ENCODE data around the gene ADAMTS3.

DNA sequence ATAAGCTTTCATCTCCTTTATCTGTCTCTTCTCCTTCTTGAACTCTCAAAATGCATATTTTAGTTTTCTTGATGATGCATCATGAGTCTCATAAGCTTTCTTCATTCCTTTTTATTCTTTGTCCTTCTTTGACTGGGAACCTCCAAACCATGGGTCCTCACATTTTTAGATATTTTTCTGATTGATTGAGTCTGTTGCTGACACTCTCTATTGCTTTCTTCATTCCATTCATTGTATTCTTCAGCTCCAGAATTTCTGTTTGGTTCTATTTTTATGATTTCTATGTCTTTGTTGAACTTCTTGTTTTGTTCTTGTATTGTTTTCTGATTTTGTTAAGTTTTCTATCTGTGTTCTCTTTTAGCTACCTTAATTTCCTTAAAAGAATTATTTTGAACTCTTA is 74.9 kb downstream of the ADAMTS3 start:
- TF ChIP-seq, protein P1, sequence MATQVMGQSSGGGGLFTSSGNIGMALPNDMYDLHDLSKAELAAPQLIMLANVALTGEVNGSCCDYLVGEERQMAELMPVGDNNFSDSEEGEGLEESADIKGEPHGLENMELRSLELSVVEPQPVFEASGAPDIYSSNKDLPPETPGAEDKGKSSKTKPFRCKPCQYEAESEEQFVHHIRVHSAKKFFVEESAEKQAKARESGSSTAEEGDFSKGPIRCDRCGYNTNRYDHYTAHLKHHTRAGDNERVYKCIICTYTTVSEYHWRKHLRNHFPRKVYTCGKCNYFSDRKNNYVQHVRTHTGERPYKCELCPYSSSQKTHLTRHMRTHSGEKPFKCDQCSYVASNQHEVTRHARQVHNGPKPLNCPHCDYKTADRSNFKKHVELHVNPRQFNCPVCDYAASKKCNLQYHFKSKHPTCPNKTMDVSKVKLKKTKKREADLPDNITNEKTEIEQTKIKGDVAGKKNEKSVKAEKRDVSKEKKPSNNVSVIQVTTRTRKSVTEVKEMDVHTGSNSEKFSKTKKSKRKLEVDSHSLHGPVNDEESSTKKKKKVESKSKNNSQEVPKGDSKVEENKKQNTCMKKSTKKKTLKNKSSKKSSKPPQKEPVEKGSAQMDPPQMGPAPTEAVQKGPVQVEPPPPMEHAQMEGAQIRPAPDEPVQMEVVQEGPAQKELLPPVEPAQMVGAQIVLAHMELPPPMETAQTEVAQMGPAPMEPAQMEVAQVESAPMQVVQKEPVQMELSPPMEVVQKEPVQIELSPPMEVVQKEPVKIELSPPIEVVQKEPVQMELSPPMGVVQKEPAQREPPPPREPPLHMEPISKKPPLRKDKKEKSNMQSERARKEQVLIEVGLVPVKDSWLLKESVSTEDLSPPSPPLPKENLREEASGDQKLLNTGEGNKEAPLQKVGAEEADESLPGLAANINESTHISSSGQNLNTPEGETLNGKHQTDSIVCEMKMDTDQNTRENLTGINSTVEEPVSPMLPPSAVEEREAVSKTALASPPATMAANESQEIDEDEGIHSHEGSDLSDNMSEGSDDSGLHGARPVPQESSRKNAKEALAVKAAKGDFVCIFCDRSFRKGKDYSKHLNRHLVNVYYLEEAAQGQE (IDR thresholded peaks at IDR 0.05; ENCODE audit: low read depth): no peak
- TF ChIP-seq EP300 (IDR thresholded peaks at IDR 0.05; ENCODE audit: borderline replicate concordance): no peak
- no peak for TF ChIP-seq FOXM1 (IDR thresholded peaks at IDR 0.05; ENCODE audit: borderline replicate concordance, low read depth)
- TF ChIP-seq YY1 (IDR thresholded peaks at IDR 0.05; ENCODE audit: low read depth): no peak
- TF ChIP-seq CREB1 (IDR thresholded peaks at IDR 0.05; ENCODE audit: low read depth): no peak
- no peak for TF ChIP-seq CEBPB (IDR thresholded peaks at IDR 0.05)
- TF ChIP-seq RAD21 (IDR thresholded peaks at IDR 0.05; ENCODE audit: low read depth): no peak
- TF ChIP-seq TCF12 (IDR thresholded peaks at IDR 0.05; ENCODE audit: low read depth): no peak
